DOHH2 (cell line): ENCODE measurements around the gene FKBP5.
"Not testable (repeated sequence)": the region's sequence is repeated elsewhere in the genome, so short reads cannot be mapped to it uniquely, and the experiment has no call there.

Experiments
- H3F3A ChIP-seq: fragments of 200-600 bp; sonication (generic), shearing (Covaris generic); 2 replicates; pipeline ENCODE4 v1.6.0; 2016; ENCODE audit warnings: antibody characterized with exemption, mild to moderate bottlenecking; ENCODE audit not compliant: control insufficient read depth, insufficient read depth
- H3K27ac ChIP-seq: fragments of 200-600 bp; sonication (generic); 2 replicates; pipeline ENCODE4 v1.5.1; 2014; ENCODE audit warnings: low read depth, mild to moderate bottlenecking, low read length, moderate library complexity
- H3K27me3 ChIP-seq: fragments of 200-600 bp; sonication (generic); 2 replicates; pipeline ENCODE4 v1.6.1; 2014; ENCODE audit warnings: mild to moderate bottlenecking, low read length, mixed read lengths; ENCODE audit not compliant: control insufficient read depth
- H3K36me3 ChIP-seq: fragments of 200-600 bp; sonication (generic); 2 replicates; pipeline ENCODE4 v1.6.1; 2014; ENCODE audit warnings: mild to moderate bottlenecking, low read length, moderate library complexity, mixed read lengths; ENCODE audit not compliant: control insufficient read depth
- H3K4me1 ChIP-seq: fragments of 200-600 bp; sonication (generic); 2 replicates; pipeline ENCODE4 v1.6.1; 2014; ENCODE audit warnings: mild to moderate bottlenecking, low read length, mixed read lengths; ENCODE audit not compliant: control insufficient read depth
- H3K4me2 ChIP-seq: fragments of 200-600 bp; sonication (generic); 2 replicates; pipeline ENCODE4 v1.6.0; 2014; ENCODE audit warnings: mild to moderate bottlenecking, low read length, moderate library complexity
- H3K4me3 ChIP-seq: fragments of 200-600 bp; sonication (generic); 2 replicates; pipeline ENCODE4 v1.5.1; 2014; ENCODE audit warnings: mild to moderate bottlenecking, low read length, mixed read lengths
- H3K79me2 ChIP-seq: fragments of 200-600 bp; sonication (generic); 2 replicates; pipeline ENCODE4 v1.6.1; 2014; ENCODE audit warnings: mild to moderate bottlenecking, low read length, mixed read lengths; ENCODE audit not compliant: control insufficient read depth
- H3K9me2 ChIP-seq: fragments of 200-600 bp; sonication (generic); replicated peaks from 2 replicates; pipeline ENCODE4 v1.6.1; 2014; ENCODE audit warnings: mild to moderate bottlenecking, low read length, mixed read lengths; ENCODE audit not compliant: control insufficient read depth
- H3K9me3 ChIP-seq: fragments of 200-600 bp; sonication (generic); 2 replicates; pipeline ENCODE4 v1.6.1; 2014; ENCODE audit warnings: antibody characterized with exemption, low read length, mixed read lengths; ENCODE audit not compliant: control insufficient read depth, insufficient read depth
- H4K20me1 ChIP-seq: fragments of 200-600 bp; sonication (generic); 2 replicates; pipeline ENCODE4 v1.6.0; 2014; ENCODE audit warnings: low read depth, mild to moderate bottlenecking, antibody characterized with exemption, low read length, moderate library complexity; ENCODE audit not compliant: control insufficient read depth, insufficient read depth
- CTCF ChIP-seq: fragments of 200-600 bp; sonication (generic); IDR thresholded peaks from one replicate; pipeline ENCODE4 v1.5.1; 2014; ENCODE audit warnings: antibody characterized with exemption, mild to moderate bottlenecking, low read depth, low read length; ENCODE audit not compliant: poor library complexity, severe bottlenecking
- EZH2phosphoT487 ChIP-seq: fragments of 200-600 bp; sonication (generic); IDR thresholded peaks from 2 replicates; pipeline ENCODE4 v1.6.1; 2017; ENCODE audit warnings: borderline replicate concordance, mild to moderate bottlenecking, antibody characterized with exemption, low read length, moderate library complexity, mixed read lengths

The FKBP5 gene

GRCh38 chr6:35600659-35601125 lies 88.0 kb downstream of the FKBP5 start:
- no peaks in the 10 kb centered on the region for H3K79me2 ChIP-seq
- H3K9me2 ChIP-seq = no peaks in the 10 kb centered on the region
- no peaks in the 10 kb centered on the region for H3K9me3 ChIP-seq
- H4K20me1 ChIP-seq = no peaks in the 10 kb centered on the region; the same call in 1 of the 2 replicates
- no peaks in the 10 kb centered on the region for H3K27me3 ChIP-seq
- peaks cover 15% of the 10 kb centered on the region for H3K36me3 ChIP-seq
- no peak overlapping the region for H3K4me2 ChIP-seq
- TF ChIP-seq CTCF (no peak), EZH2phosphoT487 (no peak)
- H3K4me3 ChIP-seq = no peak overlapping the region
- H3K4me1 ChIP-seq = peaks cover 29% of the 10 kb centered on the region
- no peak overlapping the region for H3K27ac ChIP-seq
- H3F3A ChIP-seq = no peaks in the 10 kb centered on the region

- Histone ChIP-seq H3K4me1 (peaks cover 29% of the 10 kb centered on the region), H3K9me2 (no peaks in the 10 kb centered on the region), H3K27me3 (no peaks in the 10 kb centered on the region), H4K20me1 (no peaks in the 10 kb centered on the region; the same call in 1 of the 2 replicates), H3K79me2 (no peaks in the 10 kb centered on the region), H3K9me3 (no peaks in the 10 kb centered on the region), H3K36me3 (peaks cover 20% of the 10 kb centered on the region), H3F3A (no peaks in the 10 kb centered on the region), H3K4me2 (no peak overlapping the region), H3K4me3 (no peak overlapping the region), H3K27ac (no peak overlapping the region)
- TF ChIP-seq EZH2phosphoT487 (no peak), CTCF (no peak)
These were observed 88.7 kb downstream of the FKBP5 start for GRCh38 chr6:35599761-35600658.

- H3K4me1 ChIP-seq = peaks cover 29% of the 10 kb centered on the region
- H3K79me2 ChIP-seq, H3K4me2 ChIP-seq, H3F3A ChIP-seq, H3K27ac ChIP-seq, H3K9me2 ChIP-seq, H4K20me1 ChIP-seq, H3K9me3 ChIP-seq, H3K4me3 ChIP-seq, H3K27me3 ChIP-seq: not testable (repeated sequence)
- peaks cover 34% of the 10 kb centered on the region for H3K36me3 ChIP-seq
These were observed 90.1 kb downstream of the FKBP5 start for GRCh38 chr6:35598621-35599020.
